C4-2B (cell line): ENCODE measurements around the gene CERS5.

Experiments used
- CTCF ChIP-seq: fragments of 450-650 bp; conservative IDR thresholded peaks from 2 replicates; pipeline ENCODE4 v1.5.1; 2017; ENCODE audit warnings: mild to moderate bottlenecking
- ZFX ChIP-seq: fragments of 450-650 bp; IDR thresholded peaks from 2 replicates; pipeline ENCODE4 v1.6.1; 2017

- TF ChIP-seq ZFX (no peak), CTCF (no peak)
Measured at GRCh38 chr12:50127546-50127945, 39.6 kb downstream of the CERS5 start.
